ENCODE results near the gene SUFU. TPM values are rescaled to one million over a fixed set of nuclear protein-coding genes. Genes with fewer than 3 reads are reported as not detected.

Gene SUFU
- total RNA-seq, 4 donors from 2014 or later, result 2.3 to 5.4 (median 4.4) TPM

DNA sequence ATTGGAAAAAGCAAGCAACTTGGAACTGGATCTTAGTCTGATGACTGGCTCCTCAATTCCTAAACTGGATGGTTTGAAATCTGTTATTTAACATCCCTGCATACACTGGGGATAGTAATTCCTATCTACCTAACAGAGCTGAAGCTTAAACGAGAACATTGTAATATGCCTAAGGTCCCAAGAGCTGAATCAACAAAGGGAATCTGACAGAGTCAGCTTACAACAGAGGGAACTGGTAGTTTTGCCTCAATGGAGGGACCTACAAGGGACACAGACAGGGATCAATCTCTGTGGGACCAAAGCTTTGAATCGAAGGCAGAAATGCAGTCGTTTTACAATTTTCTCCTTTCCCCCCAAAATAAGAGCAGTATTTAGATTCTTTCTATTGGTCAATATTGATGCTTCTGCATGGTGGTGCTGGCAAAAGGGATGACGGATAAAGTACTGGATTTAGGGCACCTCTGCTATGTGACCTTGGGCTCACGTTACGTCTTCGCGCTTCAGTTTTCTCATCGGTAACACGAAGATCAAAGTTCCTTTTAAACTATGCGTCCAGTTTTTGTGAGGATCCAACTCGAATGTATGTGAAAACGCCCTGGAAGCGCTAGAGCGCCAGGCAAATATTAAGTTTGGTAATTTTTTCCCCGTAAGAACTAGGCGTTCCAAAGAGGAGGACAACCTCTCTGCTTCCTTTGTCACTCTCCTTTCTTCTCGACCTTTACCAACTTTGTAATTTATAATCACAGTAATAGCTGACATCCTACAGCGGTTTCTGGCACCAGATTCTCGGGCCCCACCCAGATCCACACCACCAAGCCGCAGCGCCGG is 2.4 kb upstream of the SUFU start:
- H3K4me1 ChIP-seq, result peaks cover 33 to 34% of the 10 kb centered on the region in 2 donors
- WGBS, 2 donors, result 5 to 6% methylated on average over 23 of the region's 23 CpGs

DNA sequence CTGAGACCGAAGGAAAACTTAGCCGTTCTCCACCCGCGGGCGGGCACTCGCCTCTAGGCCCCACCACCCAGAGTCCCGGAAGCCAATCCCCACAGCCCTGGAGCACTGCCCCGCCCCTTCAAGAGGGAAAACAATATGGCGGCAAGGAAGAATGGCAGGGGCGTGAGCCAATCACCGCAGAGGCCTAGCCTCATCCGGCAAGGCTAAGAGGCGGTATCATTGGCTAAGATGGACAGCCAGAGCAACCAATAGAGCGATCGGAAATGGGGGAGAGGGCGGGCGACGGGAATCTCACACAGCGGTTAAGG is 1.8 kb upstream of the SUFU start:
- intact Hi-C loops (cut with DNase I), result loop anchor here (10.0 kb wide), 1 partner anchor 347 kb away; the partner anchor contains the start of gene NOLC1
- Histone ChIP-seq H3K27me3 (no peaks in the 10 kb centered on the region), H3K9me3 (no peaks in the 10 kb centered on the region), H3K36me3 (no peaks in the 10 kb centered on the region), H3K4me3 (replicated peaks in 1 of 3) (peak overlapping the region; percentile 77 to 96 (median 78)), H3K27ac (peak overlapping the region; percentile 79 to 92 (median 84)), H3K4me1 (peaks cover 34 to 35% of the 10 kb centered on the region in 2 donors)
- TF ChIP-seq, protein P1, sequence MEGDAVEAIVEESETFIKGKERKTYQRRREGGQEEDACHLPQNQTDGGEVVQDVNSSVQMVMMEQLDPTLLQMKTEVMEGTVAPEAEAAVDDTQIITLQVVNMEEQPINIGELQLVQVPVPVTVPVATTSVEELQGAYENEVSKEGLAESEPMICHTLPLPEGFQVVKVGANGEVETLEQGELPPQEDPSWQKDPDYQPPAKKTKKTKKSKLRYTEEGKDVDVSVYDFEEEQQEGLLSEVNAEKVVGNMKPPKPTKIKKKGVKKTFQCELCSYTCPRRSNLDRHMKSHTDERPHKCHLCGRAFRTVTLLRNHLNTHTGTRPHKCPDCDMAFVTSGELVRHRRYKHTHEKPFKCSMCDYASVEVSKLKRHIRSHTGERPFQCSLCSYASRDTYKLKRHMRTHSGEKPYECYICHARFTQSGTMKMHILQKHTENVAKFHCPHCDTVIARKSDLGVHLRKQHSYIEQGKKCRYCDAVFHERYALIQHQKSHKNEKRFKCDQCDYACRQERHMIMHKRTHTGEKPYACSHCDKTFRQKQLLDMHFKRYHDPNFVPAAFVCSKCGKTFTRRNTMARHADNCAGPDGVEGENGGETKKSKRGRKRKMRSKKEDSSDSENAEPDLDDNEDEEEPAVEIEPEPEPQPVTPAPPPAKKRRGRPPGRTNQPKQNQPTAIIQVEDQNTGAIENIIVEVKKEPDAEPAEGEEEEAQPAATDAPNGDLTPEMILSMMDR (IDR thresholded peaks at IDR 0.05), result no peak
- TF ChIP-seq POLR2A (IDR thresholded peaks at IDR 0.05), result no peak
- 0% methylated on average over 17 to 19 of the region's 19 CpGs for WGBS, 2 donors
- peak; percentile 99 to 100 for DNase-seq

More for the DNA sequence above, 2.4 kb upstream of the SUFU start:
- Histone ChIP-seq H3K4me3 (replicated peaks in 1 of 3) (peak overlapping the region in 2 of 3 donors; percentile 3 to 23), H3K27me3 (no peaks in the 10 kb centered on the region), H3K27ac (peak overlapping the region in 1 of 3 donors; percentile 92), H3K36me3 (no peaks in the 10 kb centered on the region), H3K9me3 (no peaks in the 10 kb centered on the region)
- intact Hi-C loops (cut with DNase I), result loop anchor here (10.0 kb wide), 1 partner anchor 347 kb away; the partner anchor contains the start of gene NOLC1
- no peak for DNase-seq
- no peak for TF ChIP-seq POLR2A (IDR thresholded peaks at IDR 0.05)
- TF ChIP-seq, protein P1 (IDR thresholded peaks at IDR 0.05), result no peak

DNA sequence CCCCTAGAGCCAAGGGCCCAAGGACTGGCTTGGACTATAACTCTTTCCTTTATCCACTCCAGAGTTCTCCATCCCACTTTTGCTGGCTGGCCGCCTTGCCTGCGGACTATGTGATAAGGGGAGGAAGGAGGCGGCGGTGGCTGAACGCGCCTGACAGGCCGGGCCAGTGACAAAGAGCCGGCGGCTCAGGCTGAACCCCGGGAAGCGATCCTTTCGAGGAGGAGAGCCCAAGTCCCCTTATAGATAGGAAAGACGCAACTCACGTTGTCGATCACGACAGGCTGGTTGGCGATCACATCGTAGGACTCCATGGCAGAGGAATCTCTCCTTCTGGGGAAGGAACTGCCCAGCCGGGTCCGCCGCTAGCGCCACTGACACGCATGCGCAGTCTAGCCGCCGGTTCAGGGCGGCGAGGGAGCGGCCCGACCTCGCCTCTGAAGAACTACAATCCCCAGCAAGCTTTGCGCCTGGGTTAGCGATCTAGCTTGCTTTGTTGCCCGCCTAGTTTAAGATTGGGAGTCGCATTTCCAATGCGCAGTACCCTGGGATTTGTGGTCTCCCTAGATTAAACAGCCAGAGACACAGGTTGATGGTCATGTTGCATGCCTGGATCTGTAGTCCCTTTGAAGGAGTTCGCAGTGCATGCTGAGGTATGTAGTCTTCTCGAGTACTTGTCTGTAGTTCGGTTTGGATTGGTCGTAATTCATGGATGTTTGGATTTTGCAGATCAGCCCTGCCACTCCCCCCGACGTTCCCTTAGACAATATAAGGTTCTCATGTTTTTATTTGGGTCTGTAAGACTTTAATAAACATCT is 1.2 kb upstream of the SUFU start, which contains the start of gene ACTR1A:
ACTR1A (minus strand) TSS at position 376 of the 815 bp plus-strand sequence; CDS start at position 311, 65 bp downstream.
- TF ChIP-seq, protein P1 (IDR thresholded peaks at IDR 0.05), result peak in 1 of 6 experiments; percentile 3
- TF ChIP-seq POLR2A (IDR thresholded peaks at IDR 0.05), result peak in 1 of 2 donors; percentile 84
- H3K4me1 ChIP-seq, result peaks cover 34 to 35% of the 10 kb centered on the region in 2 donors
- intact Hi-C loops (cut with DNase I), result loop anchor here (10.0 kb wide), 1 partner anchor 348 kb away; the partner anchor contains the start of gene NOLC1
- H3K9me3 ChIP-seq, result no peaks in the 10 kb centered on the region
- H3K27ac ChIP-seq, result peak within 1 kb of the TSS; percentile 79 to 92 (median 84)
- no peaks in the 10 kb centered on the region for H3K27me3 ChIP-seq
- WGBS, 2 donors, result 0 to 1% methylated on average over 20 to 34 of the region's 42 CpGs
- H3K36me3 ChIP-seq, result no peaks in the 10 kb centered on the region
- peak; percentile 97 for DNase-seq
- H3K4me3 ChIP-seq (replicated peaks in 1 of 3), result peak within 1 kb of the TSS; percentile 77 to 96 (median 78)

DNA sequence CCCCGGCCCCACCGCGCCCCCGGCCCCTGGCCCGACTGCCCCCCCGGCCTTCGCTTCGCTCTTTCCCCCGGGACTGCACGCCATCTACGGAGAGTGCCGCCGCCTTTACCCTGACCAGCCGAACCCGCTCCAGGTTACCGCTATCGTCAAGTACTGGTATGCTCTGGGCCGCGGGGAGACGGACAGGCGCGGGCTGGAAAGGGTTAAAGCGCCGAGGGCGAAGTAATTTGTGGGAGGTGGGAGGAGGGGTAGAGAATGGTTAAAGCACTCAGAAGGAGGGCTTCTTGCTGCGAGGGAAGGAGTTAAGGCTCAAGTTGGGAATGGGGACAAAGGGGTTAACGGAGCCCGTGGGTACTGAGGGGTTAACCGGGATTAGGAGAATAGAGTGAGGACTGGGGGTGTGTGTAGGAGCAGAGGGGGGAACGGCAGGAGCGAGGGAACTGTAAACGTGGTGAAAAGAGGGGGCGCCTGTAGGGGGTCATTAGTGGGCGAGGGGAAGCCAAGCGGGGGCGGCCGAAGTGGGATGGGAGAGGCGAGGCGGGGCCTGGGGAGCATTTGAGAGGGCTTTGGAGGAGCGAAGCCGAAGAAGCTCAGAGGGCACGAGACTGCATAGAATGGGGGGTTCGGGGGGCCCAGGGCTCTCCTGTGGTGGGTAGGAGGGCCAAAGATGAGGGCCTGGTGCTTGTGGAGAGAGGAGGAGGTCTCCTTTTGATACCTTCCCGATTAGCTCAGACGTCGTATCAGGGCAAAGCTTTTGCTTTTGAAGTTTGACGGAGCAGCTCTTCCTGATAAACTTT is 605 bp downstream of the SUFU start:
- Histone ChIP-seq H3K4me1 (peaks cover 34 to 35% of the 10 kb centered on the region in 2 donors), H3K27ac (peak overlapping the region in 2 of 3 donors; percentile 33 to 55), H3K4me3 (replicated peaks in 1 of 3) (peak overlapping the region; percentile 49 to 92 (median 55)), H3K36me3 (no peaks in the 10 kb centered on the region), H3K9me3 (no peaks in the 10 kb centered on the region), H3K27me3 (no peaks in the 10 kb centered on the region)
- TF ChIP-seq POLR2A (IDR thresholded peaks at IDR 0.05), result no peak
- TF ChIP-seq, protein P1 (IDR thresholded peaks at IDR 0.05), result no peak
- DNase-seq, result peak; percentile 11 to 25
- intact Hi-C loops (cut with DNase I), result loop anchor here (10.0 kb wide), 1 partner anchor 350 kb away; the partner anchor contains the start of gene NOLC1
- WGBS, 2 donors, result 1 to 2% methylated on average over 37 to 38 of the region's 47 CpGs
